AG04450 (cell line): ENCODE data around the gene CCDC102B. TPM values are rescaled to one million over a fixed set of nuclear protein-coding genes. Genes with fewer than 3 reads are reported as not detected.

ENCODE experiments used
- CTCF ChIA-PET: fragments of 300-600, 350-600 bp; formaldehyde crosslinking; extraction: SDS; loops from one replicate; lab custom pipeline; 2022; ENCODE audit warnings: antibody characterized with exemption, inconsistent platforms; lab: Charles Lee
- POLR2A ChIA-PET: fragments of 350-600 bp; formaldehyde crosslinking; extraction: SDS; loops from one replicate; lab custom pipeline; 2021; ENCODE audit warnings: antibody characterized with exemption, inconsistent platforms; lab: Yijun Ruan, JAX
- DNase-seq: peaks from one replicate; pipeline ENCODE4 v3.0.0-alpha.2; 2011; ENCODE audit warnings: low read depth, low spot score
- H3K27ac ChIP-seq: one replicate; pipeline ENCODE4 v1.5.1; 2012; ENCODE audit warnings: low read depth, low read length, control low read depth
- H3K27me3 ChIP-seq: one replicate; pipeline ENCODE4 v1.6.0; 2012; ENCODE audit warnings: low read length; ENCODE audit not compliant: control insufficient read depth, insufficient read depth
- H3K4me3 ChIP-seq: 2 replicates; pipeline ENCODE4 v1.5.1; 2011; ENCODE audit warnings: mild to moderate bottlenecking, low read depth, low read length, control low read depth
- H3K9me3 ChIP-seq: 2 replicates; pipeline ENCODE4 v1.5.1; 2012; ENCODE audit warnings: low read length; ENCODE audit not compliant: control insufficient read depth, insufficient read depth
- polyA plus RNA-seq: library from polyadenylated mRNA; depleted of rRNA; stranded (reverse); fragments of >200 nt; gene quantifications from 2 replicates; pipeline ENCODE4 v1.2.3, GENCODE V29; 2011
- TF ChIP-seq, protein P1 (sequence below): IDR thresholded peaks from 2 replicates; pipeline ENCODE4 v1.5.1; 2011; ENCODE audit warnings: low read depth, low read length, control low read depth, inconsistent platforms

Gene CCDC102B
- polyA plus RNA-seq, 1 experiment: 4.0 TPM

DNA sequence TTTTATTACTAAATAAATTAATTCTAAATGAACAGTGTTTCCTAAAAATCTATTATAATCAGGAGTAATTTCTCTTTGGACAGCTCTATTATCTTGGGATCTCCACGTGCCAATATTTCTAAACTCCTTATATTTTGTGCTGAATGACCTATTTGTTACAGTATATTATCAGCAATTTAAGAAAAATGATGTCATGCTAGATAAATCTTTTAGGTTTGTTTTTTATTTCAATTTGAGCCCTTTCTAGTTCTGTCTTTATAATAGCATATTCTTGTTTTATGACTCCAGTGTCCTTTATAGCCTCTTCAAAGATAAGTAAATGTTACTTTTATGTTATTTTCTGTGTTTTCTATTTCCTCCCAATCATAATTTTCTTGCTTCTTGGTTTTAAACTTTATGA, 269.2 kb downstream of the CCDC102B start:
- Histone ChIP-seq H3K9me3 (no peaks in the 10 kb centered on the region), H3K27me3 (no peaks in the 10 kb centered on the region), H3K4me3 (no peak overlapping the region), H3K27ac (no peak overlapping the region)
- ChIA-PET CTCF (no interaction called here), POLR2A (no interaction called here)
- no peak for DNase-seq
- TF ChIP-seq, protein P1, sequence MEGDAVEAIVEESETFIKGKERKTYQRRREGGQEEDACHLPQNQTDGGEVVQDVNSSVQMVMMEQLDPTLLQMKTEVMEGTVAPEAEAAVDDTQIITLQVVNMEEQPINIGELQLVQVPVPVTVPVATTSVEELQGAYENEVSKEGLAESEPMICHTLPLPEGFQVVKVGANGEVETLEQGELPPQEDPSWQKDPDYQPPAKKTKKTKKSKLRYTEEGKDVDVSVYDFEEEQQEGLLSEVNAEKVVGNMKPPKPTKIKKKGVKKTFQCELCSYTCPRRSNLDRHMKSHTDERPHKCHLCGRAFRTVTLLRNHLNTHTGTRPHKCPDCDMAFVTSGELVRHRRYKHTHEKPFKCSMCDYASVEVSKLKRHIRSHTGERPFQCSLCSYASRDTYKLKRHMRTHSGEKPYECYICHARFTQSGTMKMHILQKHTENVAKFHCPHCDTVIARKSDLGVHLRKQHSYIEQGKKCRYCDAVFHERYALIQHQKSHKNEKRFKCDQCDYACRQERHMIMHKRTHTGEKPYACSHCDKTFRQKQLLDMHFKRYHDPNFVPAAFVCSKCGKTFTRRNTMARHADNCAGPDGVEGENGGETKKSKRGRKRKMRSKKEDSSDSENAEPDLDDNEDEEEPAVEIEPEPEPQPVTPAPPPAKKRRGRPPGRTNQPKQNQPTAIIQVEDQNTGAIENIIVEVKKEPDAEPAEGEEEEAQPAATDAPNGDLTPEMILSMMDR: no peak

DNA sequence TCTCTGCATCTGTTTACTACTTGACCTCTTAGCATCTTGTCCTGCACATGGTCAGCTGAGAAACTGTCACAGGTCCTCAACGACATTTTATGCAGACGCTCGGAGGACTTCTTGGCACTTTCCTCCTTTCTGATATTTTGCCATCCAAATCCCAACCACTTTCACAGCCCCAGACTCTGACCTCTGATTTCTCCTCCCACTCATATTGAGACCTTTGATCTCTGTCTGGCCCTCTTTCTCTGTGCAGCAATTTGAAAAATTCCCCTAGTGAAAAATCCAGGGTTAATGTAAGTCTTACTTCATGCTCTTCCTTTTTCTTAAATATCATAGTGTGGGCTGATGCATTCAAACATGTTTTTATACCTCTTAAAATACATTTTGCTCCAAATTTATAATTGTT, 273.8 kb downstream of the CCDC102B start:
- H3K27me3 ChIP-seq: no peaks in the 10 kb centered on the region
- no peaks in the 10 kb centered on the region for H3K9me3 ChIP-seq
- H3K27ac ChIP-seq: no peak overlapping the region
- H3K4me3 ChIP-seq: no peak overlapping the region
- no peak for DNase-seq
- ChIA-PET POLR2A (no interaction called here), CTCF (interaction anchor here (1.0 kb wide), 1 partner anchor 225 kb away, joined by 4 read pairs; no protein-coding TSS in a partner anchor)
- TF ChIP-seq, protein P1: no peak

DNA sequence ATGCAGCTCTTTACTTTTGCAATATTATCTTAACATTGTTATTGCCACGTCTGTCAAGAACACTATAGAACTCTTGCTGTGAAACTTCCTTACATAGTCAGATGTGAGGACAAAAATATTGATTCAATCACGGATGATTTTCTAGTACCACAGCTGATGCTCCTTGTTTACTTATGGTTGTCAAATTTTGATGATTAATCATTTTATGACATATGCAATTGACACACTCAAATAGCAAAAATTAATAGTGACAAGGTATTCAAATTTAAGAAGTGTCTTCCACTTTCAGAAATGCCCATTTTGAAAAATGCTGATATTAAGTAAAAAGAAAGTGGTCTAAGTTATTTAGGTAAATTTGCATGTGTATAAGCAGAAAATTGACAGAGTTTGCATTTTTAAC, 284.0 kb downstream of the CCDC102B start:
- H3K9me3 ChIP-seq: no peaks in the 10 kb centered on the region
- POLR2A ChIA-PET: no interaction called here
- TF ChIP-seq, protein P1: no peak
- no peak overlapping the region for H3K27ac ChIP-seq
- no peak for DNase-seq
- no peak overlapping the region for H3K4me3 ChIP-seq
- CTCF ChIA-PET: interaction anchor here (0.7 kb wide), 1 partner anchor 1373 kb away, joined by 3 read pairs; no protein-coding TSS in a partner anchor
- no peaks in the 10 kb centered on the region for H3K27me3 ChIP-seq

DNA sequence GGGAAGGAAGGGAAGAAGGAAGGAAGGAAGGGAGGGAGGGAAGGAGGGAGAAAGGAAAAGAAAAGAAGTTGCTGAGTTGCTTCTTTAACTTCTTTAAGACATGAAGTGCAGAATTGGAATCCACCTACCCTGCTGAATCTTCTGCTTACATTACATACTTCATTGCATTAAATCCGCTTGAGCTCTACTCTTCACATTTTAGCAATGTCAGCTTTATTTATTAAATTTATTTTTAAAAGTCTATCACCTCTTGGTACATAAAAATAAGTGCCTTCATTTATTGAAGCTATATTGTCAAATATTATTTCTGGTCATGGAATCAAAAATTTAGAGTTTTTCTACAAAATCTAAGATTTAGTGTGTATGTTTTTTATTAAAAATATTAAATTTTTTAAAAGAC, 284.6 kb downstream of the CCDC102B start:
- Histone ChIP-seq H3K27me3 (no peaks in the 10 kb centered on the region), H3K27ac (no peak overlapping the region), H3K4me3 (no peak overlapping the region), H3K9me3 (no peaks in the 10 kb centered on the region)
- TF ChIP-seq, protein P1: no peak
- ChIA-PET CTCF (interaction anchor here (0.7 kb wide), 1 partner anchor 1372 kb away, joined by 3 read pairs; no protein-coding TSS in a partner anchor), POLR2A (no interaction called here)
- no peak for DNase-seq

DNA sequence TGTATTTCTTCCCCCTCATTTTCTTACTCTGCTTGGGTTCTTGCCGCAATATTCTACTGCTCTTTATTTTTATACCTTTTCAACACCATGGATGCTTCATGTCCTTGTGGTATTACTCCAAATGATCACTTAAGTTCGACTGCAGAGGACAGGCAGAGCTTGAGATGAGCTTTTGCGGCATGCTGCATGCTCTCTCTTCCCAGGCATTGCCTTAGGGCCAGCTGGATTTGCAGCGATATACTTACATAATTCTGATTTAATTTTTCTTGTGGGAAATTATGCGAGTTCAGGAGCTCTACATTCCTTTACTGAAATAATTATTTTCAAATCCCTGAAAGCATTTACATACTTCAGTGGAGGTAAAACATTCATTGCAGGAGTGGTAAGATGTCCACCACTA, 288.1 kb downstream of the CCDC102B start:
- Histone ChIP-seq H3K4me3 (no peak overlapping the region), H3K27me3 (no peaks in the 10 kb centered on the region), H3K9me3 (no peaks in the 10 kb centered on the region), H3K27ac (no peak overlapping the region)
- ChIA-PET POLR2A (no interaction called here), CTCF (no interaction called here)
- TF ChIP-seq, protein P1: no peak
- no peak for DNase-seq
